Hindlimb muscle (tissue), 1 donor: Measurements from ENCODE around the gene TSPAN32. TPM values are rescaled to one million over a fixed set of nuclear protein-coding genes. Genes with fewer than 3 reads are reported as not detected.

Source experiments
- DNase-seq: peaks from one replicate; pipeline ENCODE4 v3.0.0-alpha.2; 2013
- polyA plus RNA-seq: library from polyadenylated mRNA; unstranded; fragments of 120-200 nt; gene quantifications from one replicate; pipeline ENCODE4 v1.2.1, GENCODE V29; 2013; ENCODE audit not compliant: insufficient read length

TSPAN32 gene
- polyA plus RNA-seq, 1 donor: 5.3 TPM

GRCh38 chr11:2367266-2368160 is 65.7 kb downstream of the TSPAN32 start:
- no peak for DNase-seq

Other genes starting within 250 kb of the TSPAN32 start
- gene IGF2, start 162.6 kb upstream of the TSPAN32 start, polyA plus RNA-seq: 5,095 TPM
- gene INS, start 140.8 kb upstream of the TSPAN32 start, polyA plus RNA-seq: not detected
- gene TH, start 130.2 kb upstream of the TSPAN32 start, polyA plus RNA-seq: 0.66 TPM
- gene ASCL2, start 31.4 kb upstream of the TSPAN32 start, polyA plus RNA-seq: 0.17 TPM
- gene C11orf21, start 95 bp upstream of the TSPAN32 start, polyA plus RNA-seq: 5.0 TPM
- gene CD81, start 75.3 kb downstream of the TSPAN32 start, polyA plus RNA-seq: 488 TPM
- 28.6 TPM for gene TSSC4, start 98.7 kb downstream of the TSPAN32 start, polyA plus RNA-seq
- gene TRPM5, start 142.5 kb downstream of the TSPAN32 start, polyA plus RNA-seq: 0.08 TPM
- gene KCNQ1, start 143.0 kb downstream of the TSPAN32 start, polyA plus RNA-seq: 2.9 TPM